PC-9 (cell line): ENCODE measurements around the gene KRTAP10-6. TPM values are rescaled to one million over a fixed set of nuclear protein-coding genes. Genes with fewer than 3 reads are reported as not detected.
"Not testable (repeated sequence)": the region's sequence is repeated elsewhere in the genome, so short reads cannot be mapped to it uniquely, and the experiment has no call there.

Experiments
- BruUV-seq: library from RNA; stranded (reverse); fragments of 400-500 nt; replicated peaks from 2 replicates; lab custom pipeline; 2021; lab: Mats Ljungman, UMichigan
- CTCF ChIA-PET: fragments of 300-600 bp; sonication (Branson Sonifier 250); formaldehyde crosslinking; loops from one replicate; lab custom pipeline; 2022; ENCODE audit warnings: antibody characterized with exemption; lab: Charles Lee
- POLR2A ChIA-PET: fragments of 300-600 bp; sonication (Branson Sonifier 250); formaldehyde crosslinking; loops from one replicate; lab custom pipeline; 2022; ENCODE audit warnings: antibody characterized with exemption; ENCODE audit not compliant: unreplicated experiment; lab: Charles Lee
- DNase-seq, 2 experiments: peaks; one replicate each; pipeline versions ENCODE4 v3.0.0 to v3.0.0-alpha.2; 2015 to 2022; ENCODE audit warnings: mixed read lengths in 1 of 2
- H2AFZ ChIP-seq: fragments of 200-600 bp; sonication (generic); 2 replicates; pipeline ENCODE4 v1.8.1; 2017; ENCODE audit warnings: antibody characterized with exemption
- H3F3A ChIP-seq: fragments of 200-600 bp; sonication (generic); 2 replicates; pipeline ENCODE4 v1.8.1; 2017; ENCODE audit warnings: antibody characterized with exemption, mild to moderate bottlenecking, low read depth; ENCODE audit not compliant: insufficient read depth
- H3K27ac ChIP-seq: fragments of 200-600 bp; sonication (generic); 2 replicates; pipeline ENCODE4 v1.6.1; 2016; ENCODE audit warnings: mixed run types
- H3K27me3 ChIP-seq: fragments of 200-600 bp; sonication (generic); 2 replicates; pipeline ENCODE4 v1.6.1; 2016; ENCODE audit warnings: low read depth, mixed run types; ENCODE audit not compliant: insufficient read depth
- H3K36me3 ChIP-seq: fragments of 200-600 bp; sonication (generic); 2 replicates; pipeline ENCODE4 v1.6.1; 2016; ENCODE audit warnings: low read depth, mixed run types
- H3K4me1 ChIP-seq: fragments of 200-600 bp; sonication (generic); replicated peaks from 2 replicates; pipeline ENCODE4 v1.6.1; 2016; ENCODE audit warnings: mixed run types; ENCODE audit not compliant: insufficient read depth
- H3K4me2 ChIP-seq: fragments of 200-600 bp; sonication (generic); 2 replicates; pipeline ENCODE4 v1.6.1; 2017; ENCODE audit warnings: mixed run types
- H3K4me3 ChIP-seq: fragments of 200-600 bp; sonication (generic); 2 replicates; pipeline ENCODE4 v1.6.1; 2016; ENCODE audit warnings: mixed run types
- H3K79me2 ChIP-seq: fragments of 200-600 bp; sonication (generic); 2 replicates; pipeline ENCODE4 v1.6.1; 2017; ENCODE audit warnings: low read depth, mixed run types
- H3K9me2 ChIP-seq: fragments of 200-600 bp; sonication (generic); 2 replicates; pipeline ENCODE4 v1.8.1; 2017; ENCODE audit warnings: mild to moderate bottlenecking; ENCODE audit not compliant: insufficient read depth
- H3K9me3 ChIP-seq: fragments of 200-600 bp; sonication (generic); 2 replicates; pipeline ENCODE4 v1.8.1; 2016; ENCODE audit warnings: low read depth; ENCODE audit not compliant: insufficient read depth
- H4K20me1 ChIP-seq: fragments of 200-600 bp; sonication (generic); 2 replicates; pipeline ENCODE4 v1.8.1; 2017; ENCODE audit not compliant: insufficient read depth
- CTCF ChIP-seq: fragments of 200-600 bp; sonication (generic); conservative IDR thresholded peaks from 2 replicates; pipeline ENCODE4 v1.6.1; 2017; ENCODE audit warnings: mixed run types, antibody characterized with exemption, mild to moderate bottlenecking, moderate library complexity
- EZH2 ChIP-seq: fragments of 200-600 bp; sonication (generic); IDR thresholded peaks from 2 replicates; pipeline ENCODE4 v1.8.0; 2017; ENCODE audit warnings: antibody characterized with exemption, low read depth
- intact Hi-C: fragments of 100-400 bp; cut with micrococcal nuclease; formaldehyde crosslinking; loops from one replicate; pipeline ENCODE4 v1.10.0; 2022; ENCODE audit not compliant: unreplicated experiment
- total RNA-seq: library from RNA; stranded (reverse); gene quantifications from 2 replicates; pipeline ENCODE4 v1.2.3, GENCODE V29; 2021

KRTAP10-6 gene
- total RNA-seq, 1 experiment from 2014 or later = not detected

GRCh38 chr21:44603109-44603875 lies 11.0 kb upstream of the KRTAP10-6 start:
- Histone ChIP-seq H3K36me3 (no peaks in the 10 kb centered on the region), H3K4me1 (no peaks in the 10 kb centered on the region), H3K27ac (no peak overlapping the region), H3K9me2 (no peaks in the 10 kb centered on the region), H3K4me2 (no peak overlapping the region), H3K4me3 (no peak overlapping the region), H3F3A (no peaks in the 10 kb centered on the region), H3K9me3 (no peaks in the 10 kb centered on the region), H4K20me1 (no peaks in the 10 kb centered on the region), H3K27me3 (peaks cover 66% of the 10 kb centered on the region), H3K79me2 (no peaks in the 10 kb centered on the region), H2AFZ (no peak overlapping the region)
- POLR2A ChIA-PET = no interaction called here
- intact Hi-C loops = no loop called here
- CTCF ChIA-PET = no interaction called here
- no peak for TF ChIP-seq CTCF
- no peak for TF ChIP-seq EZH2
- DNase-seq = no peak
- BruUV-seq = no TSS peak

GRCh38 chr21:44602463-44602850 lies 10.2 kb upstream of the KRTAP10-6 start:
- Histone ChIP-seq H3K4me3 (no peak overlapping the region), H2AFZ (no peak overlapping the region), H3K4me1 (no peaks in the 10 kb centered on the region), H3K9me3 (no peaks in the 10 kb centered on the region), H3F3A (no peaks in the 10 kb centered on the region), H3K4me2 (no peak overlapping the region), H3K9me2 (no peaks in the 10 kb centered on the region), H3K79me2 (no peaks in the 10 kb centered on the region), H4K20me1 (no peaks in the 10 kb centered on the region), H3K27me3 (peaks cover 65% of the 10 kb centered on the region), H3K36me3 (no peaks in the 10 kb centered on the region), H3K27ac (no peak overlapping the region)
- no TSS peak for BruUV-seq
- intact Hi-C loops = no loop called here
- DNase-seq = no peak
- TF ChIP-seq EZH2 (no peak), CTCF (no peak)
- CTCF ChIA-PET = no interaction called here
- POLR2A ChIA-PET = no interaction called here

GRCh38 chr21:44601596-44602462 lies 9.5 kb upstream of the KRTAP10-6 start:
- Histone ChIP-seq H3K4me3 (no peak overlapping the region), H3K4me2 (no peak overlapping the region), H3K27ac (no peak overlapping the region), H3K4me1 (no peaks in the 10 kb centered on the region), H2AFZ (no peak overlapping the region), H3K27me3 (peaks cover 62% of the 10 kb centered on the region), H3F3A (no peaks in the 10 kb centered on the region), H4K20me1 (no peaks in the 10 kb centered on the region), H3K9me2 (no peaks in the 10 kb centered on the region), H3K36me3 (no peaks in the 10 kb centered on the region), H3K79me2 (no peaks in the 10 kb centered on the region), H3K9me3 (no peaks in the 10 kb centered on the region)
- no TSS peak for BruUV-seq
- TF ChIP-seq CTCF = no peak
- no peak for TF ChIP-seq EZH2
- ChIA-PET POLR2A (no interaction called here), CTCF (no interaction called here)
- intact Hi-C loops = no loop called here
- no peak for DNase-seq

- H3K9me2 ChIP-seq, DNase-seq, BruUV-seq, POLR2A ChIA-PET, H3K79me2 ChIP-seq, H3K27ac ChIP-seq, H3K4me2 ChIP-seq, H3K4me3 ChIP-seq, H3K9me3 ChIP-seq, H3K36me3 ChIP-seq, H3K4me1 ChIP-seq, H2AFZ ChIP-seq, CTCF ChIA-PET, intact Hi-C loops, H3F3A ChIP-seq, H4K20me1 ChIP-seq: not testable (repeated sequence)
- peaks cover 59% of the 10 kb centered on the region for H3K27me3 ChIP-seq
Observed at GRCh38 chr21:44601091-44601490, 8.8 kb upstream of the KRTAP10-6 start.
